ENCODE results near the gene GDPD2.
A peak's percentile ranks its signal among the peaks of the same experiment; 100 is the strongest.

GDPD2 gene

GRCh38 chrX:70455366-70456202 lies 32.5 kb downstream of the GDPD2 start:
- peak overlapping the region; percentile 89 to 95 (median 91) for H3K4me3 Mint-ChIP-seq
- peaks cover 32% of the 10 kb centered on the region for H3K4me1 Mint-ChIP-seq
- no peaks in the 10 kb centered on the region for H3K27me3 Mint-ChIP-seq (ENCODE audit: low read depth)
- H3K9me3 Mint-ChIP-seq: peaks cover 7% of the 10 kb centered on the region
- H3K36me3 Mint-ChIP-seq (ENCODE audit: low read depth): peaks cover 21% of the 10 kb centered on the region
- peak overlapping the region; percentile 61 to 97 (median 63) for H3K27ac Mint-ChIP-seq
- TF ChIP-seq CTCF (IDR thresholded peaks at IDR 0.05; ENCODE audit: unreplicated experiment in 3 of 3): no peak

- Mint-ChIP-seq H3K9me3 (peaks cover 7% of the 10 kb centered on the region), H3K36me3 (ENCODE audit: low read depth) (peaks cover 28% of the 10 kb centered on the region), H3K27ac (peak overlapping the region; percentile 61 to 97 (median 63)), H3K4me1 (peaks cover 32% of the 10 kb centered on the region), H3K4me3 (peak overlapping the region; percentile 89 to 95 (median 91)), H3K27me3 (ENCODE audit: low read depth) (no peaks in the 10 kb centered on the region)
- TF ChIP-seq CTCF (IDR thresholded peaks at IDR 0.05; ENCODE audit: unreplicated experiment in 3 of 3): no peak
Measured at GRCh38 chrX:70456256-70456655, 33.1 kb downstream of the GDPD2 start.

- peaks cover 12% of the 10 kb centered on the region for H3K4me1 Mint-ChIP-seq
- no peak for TF ChIP-seq CTCF (IDR thresholded peaks at IDR 0.05; ENCODE audit: unreplicated experiment in 3 of 3)
- peaks cover 48% of the 10 kb centered on the region for H3K36me3 Mint-ChIP-seq (ENCODE audit: low read depth)
- no peak overlapping the region for H3K27ac Mint-ChIP-seq
- peaks cover 6% of the 10 kb centered on the region for H3K9me3 Mint-ChIP-seq
- H3K4me3 Mint-ChIP-seq: no peak overlapping the region
- H3K27me3 Mint-ChIP-seq (ENCODE audit: low read depth): no peaks in the 10 kb centered on the region
Measured at GRCh38 chrX:70461026-70461425, 37.9 kb downstream of the GDPD2 start.

GRCh38 chrX:70464051-70464450 lies 40.9 kb downstream of the GDPD2 start:
- Mint-ChIP-seq H3K36me3 (ENCODE audit: low read depth) (peaks cover 52% of the 10 kb centered on the region), H3K4me3 (no peak overlapping the region), H3K4me1 (no peaks in the 10 kb centered on the region), H3K27me3 (ENCODE audit: low read depth) (no peaks in the 10 kb centered on the region), H3K27ac (no peak overlapping the region), H3K9me3 (peaks cover 2% of the 10 kb centered on the region)
- no peak for TF ChIP-seq CTCF (IDR thresholded peaks at IDR 0.05; ENCODE audit: unreplicated experiment in 3 of 3)

GRCh38 chrX:70466968-70467367 lies 43.9 kb downstream of the GDPD2 start:
- no peak overlapping the region for H3K4me3 Mint-ChIP-seq
- no peaks in the 10 kb centered on the region for H3K27me3 Mint-ChIP-seq (ENCODE audit: low read depth)
- peaks cover 8% of the 10 kb centered on the region for H3K9me3 Mint-ChIP-seq
- no peaks in the 10 kb centered on the region for H3K4me1 Mint-ChIP-seq
- no peak for TF ChIP-seq CTCF (IDR thresholded peaks at IDR 0.05; ENCODE audit: unreplicated experiment in 3 of 3)
- H3K36me3 Mint-ChIP-seq (ENCODE audit: low read depth): peaks cover 50% of the 10 kb centered on the region
- H3K27ac Mint-ChIP-seq: no peak overlapping the region

- Mint-ChIP-seq H3K4me1 (no peaks in the 10 kb centered on the region), H3K9me3 (peaks cover 8% of the 10 kb centered on the region), H3K4me3 (no peak overlapping the region), H3K36me3 (ENCODE audit: low read depth) (peaks cover 54% of the 10 kb centered on the region), H3K27me3 (ENCODE audit: low read depth) (no peaks in the 10 kb centered on the region), H3K27ac (no peak overlapping the region)
- TF ChIP-seq CTCF (IDR thresholded peaks at IDR 0.05; ENCODE audit: unreplicated experiment in 3 of 3): no peak
Measured at GRCh38 chrX:70468709-70469108, 45.6 kb downstream of the GDPD2 start.

All from nephron (organoid).